GM18505 (cell line): Measurements from ENCODE around the gene DIAPH3.
"Not testable (repeated sequence)": the region's sequence is repeated elsewhere in the genome, so short reads cannot be mapped to it uniquely, and the experiment has no call there.

Source experiments
- ATAC-seq: cut with Tn5 transposase; IDR thresholded peaks from one replicate; pipeline ENCODE4 v1.9.1; 2021; ENCODE audit not compliant: unreplicated experiment
- POLR2A ChIP-seq: IDR thresholded peaks from 4 replicates; pipeline ENCODE4 v1.6.1; 2011; ENCODE audit warnings: borderline replicate concordance; ENCODE audit not compliant: insufficient read depth, insufficient read length; ENCODE audit errors: extremely low read depth

DIAPH3 gene

GRCh38 chr13:60163478-60164233, at the start of gene DIAPH3:
Gene DIAPH3 (minus strand): TSS chr13:60163928. CDS start chr13:60163766, 162 bp downstream.
- ATAC-seq = peak; percentile 99
- TF ChIP-seq POLR2A = peak; percentile 98

DNA sequence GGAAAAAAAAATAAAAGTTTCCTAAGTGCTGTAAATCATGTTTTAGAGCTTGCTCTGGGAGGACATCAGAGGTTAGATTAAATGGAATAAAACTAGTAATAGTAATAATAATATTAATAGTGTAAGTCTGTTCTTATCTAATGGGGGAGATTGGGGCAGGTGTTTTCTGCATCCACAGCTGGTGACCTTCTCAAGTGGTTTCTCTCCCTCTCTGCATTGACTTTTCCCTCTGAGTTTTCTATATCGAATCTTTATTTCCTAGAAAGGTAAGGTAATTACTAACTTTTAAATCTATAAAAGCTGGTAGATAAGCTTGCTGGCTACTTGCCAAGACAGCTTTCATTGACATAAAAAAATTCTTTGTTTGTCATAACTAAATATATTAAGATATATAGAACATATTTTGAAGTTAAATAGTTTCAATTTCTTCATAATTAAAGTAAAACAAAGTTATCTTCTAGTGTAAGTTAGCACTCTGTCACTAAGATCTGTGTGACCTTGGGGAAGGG, 49.6 kb upstream of the DIAPH3 start:
- no peak for TF ChIP-seq POLR2A
- ATAC-seq = no peak

DNA sequence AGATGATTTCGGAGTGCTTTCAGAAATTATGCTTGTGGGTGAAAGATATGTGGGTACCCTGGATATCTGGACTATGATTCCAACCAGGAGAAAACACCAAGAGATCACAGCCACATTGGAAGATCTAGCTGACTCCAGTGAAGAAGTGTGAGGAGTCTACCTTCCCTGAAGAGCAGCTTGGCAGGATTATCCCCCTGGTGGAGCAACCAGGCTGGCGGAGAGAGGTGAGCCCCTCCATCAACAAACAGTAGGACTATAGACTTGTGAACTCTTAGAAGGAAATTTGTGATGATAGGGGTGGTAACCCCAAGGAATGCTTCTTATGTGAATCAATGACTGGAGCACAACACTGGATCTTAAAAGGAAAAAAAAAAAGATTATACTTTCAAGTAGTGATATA, 47.8 kb upstream of the DIAPH3 start:
- no peak for ATAC-seq
- no peak for TF ChIP-seq POLR2A

- no peak for TF ChIP-seq POLR2A
Measured at GRCh38 chr13:60210510-60211330, 47.0 kb upstream of the DIAPH3 start.

DNA sequence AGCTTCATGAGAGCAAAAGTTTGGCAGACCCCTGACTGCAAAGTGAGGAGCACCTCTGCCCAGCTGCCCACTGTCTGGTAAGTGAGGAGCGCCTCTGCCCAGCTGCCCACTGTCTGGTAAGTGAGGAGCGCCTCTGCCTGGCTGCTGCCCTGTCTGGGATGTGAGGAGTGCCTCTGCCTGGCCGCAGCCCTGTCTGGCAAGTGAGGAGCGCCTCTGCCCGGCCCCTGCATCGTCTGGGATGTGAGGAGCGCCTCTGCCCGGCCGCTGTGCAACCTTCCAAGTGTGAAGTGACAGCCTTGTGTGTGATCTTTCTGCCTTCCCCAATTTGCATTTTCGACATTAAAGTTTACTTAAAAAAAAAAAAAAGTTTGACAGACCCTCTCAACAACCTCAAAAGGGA, 41.8 kb upstream of the DIAPH3 start:
- not testable (repeated sequence) for ATAC-seq

More at GRCh38 chr13:60210510-60211330, 47.0 kb upstream of the DIAPH3 start:
- no peak for ATAC-seq

GRCh38 chr13:60201286-60201685, 37.6 kb upstream of the DIAPH3 start:
- no peak for TF ChIP-seq POLR2A
- no peak for ATAC-seq

GRCh38 chr13:60195893-60196292, 32.2 kb upstream of the DIAPH3 start:
- ATAC-seq = not testable (repeated sequence)

DNA sequence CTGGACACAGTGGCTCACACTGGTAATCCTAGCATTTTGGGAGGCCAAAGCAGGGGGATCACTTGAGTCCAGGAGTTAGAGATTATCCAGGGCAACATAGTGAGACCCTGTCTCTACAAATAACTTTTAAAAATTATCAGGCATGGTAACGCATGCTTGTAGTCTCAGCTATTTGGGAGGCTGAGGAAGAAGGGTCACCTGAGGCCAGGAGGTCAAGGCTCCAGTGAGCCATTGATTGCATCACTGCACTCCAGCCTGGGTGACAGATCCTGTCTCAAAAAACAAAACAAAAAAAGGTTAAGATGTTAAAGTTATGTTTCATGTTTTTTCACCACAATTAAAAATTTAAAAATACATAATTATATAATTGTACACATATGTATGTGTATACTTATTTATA, 19.2 kb upstream of the DIAPH3 start:
- ATAC-seq = no peak
- TF ChIP-seq POLR2A = no peak

DNA sequence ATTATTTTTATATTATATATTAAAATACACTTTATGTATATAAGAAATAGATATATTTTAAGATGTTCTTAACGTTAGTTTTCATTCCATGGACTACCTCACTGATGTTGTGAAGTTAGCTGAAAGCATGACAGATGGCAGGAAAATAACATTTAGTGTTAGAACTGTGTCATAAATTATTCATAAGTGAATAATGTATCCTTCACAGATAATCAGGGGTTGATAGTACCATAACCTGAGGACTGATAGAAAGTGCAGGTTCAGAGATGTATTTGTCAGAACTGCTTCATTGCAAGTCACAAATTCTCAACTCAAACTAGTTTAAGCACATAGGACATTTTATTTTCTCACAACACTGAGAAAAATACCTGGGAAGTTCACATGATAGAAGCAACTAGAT, 14.6 kb upstream of the DIAPH3 start:
- no peak for TF ChIP-seq POLR2A
- no peak for ATAC-seq

GRCh38 chr13:60175571-60175970, 11.8 kb upstream of the DIAPH3 start:
- ATAC-seq = no peak
- no peak for TF ChIP-seq POLR2A

DNA sequence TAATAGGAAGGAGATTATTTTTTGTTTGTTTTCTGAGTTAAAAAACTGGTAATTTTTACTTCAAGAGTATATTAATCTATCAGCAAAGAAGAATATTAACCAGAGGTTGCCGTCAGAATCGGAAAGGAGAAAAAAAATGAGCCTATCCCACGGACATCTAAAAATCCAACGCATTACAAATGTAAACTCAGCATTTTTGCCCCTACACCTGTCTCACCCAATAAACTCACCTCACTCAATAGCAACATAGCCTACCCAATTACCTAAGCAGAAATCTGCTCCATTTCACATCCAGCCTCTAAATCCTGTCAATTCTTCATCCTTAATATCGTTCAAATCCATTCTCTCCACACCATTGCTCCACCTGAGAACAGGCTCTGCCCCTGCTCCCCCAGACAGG, 10.4 kb upstream of the DIAPH3 start:
- TF ChIP-seq POLR2A = no peak
- no peak for ATAC-seq

DNA sequence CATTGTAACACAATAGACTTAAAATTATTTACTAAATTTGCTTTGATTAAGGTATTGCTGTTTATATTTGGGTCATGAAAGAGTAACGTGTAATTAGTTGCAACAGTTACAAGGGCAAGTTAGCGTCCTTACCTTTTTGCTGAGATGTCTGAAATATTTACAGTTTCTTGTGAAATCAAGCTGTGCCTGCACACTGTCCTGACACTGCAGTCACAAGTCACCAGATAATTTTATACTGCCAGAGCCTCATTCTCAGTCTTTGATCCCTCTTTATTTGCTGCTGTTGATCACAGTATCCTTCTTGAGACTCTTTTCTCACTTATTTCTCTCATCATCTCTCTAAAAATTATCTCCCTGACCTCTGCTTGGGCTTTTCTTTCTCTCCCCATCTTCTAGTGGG, 8.4 kb upstream of the DIAPH3 start:
- ATAC-seq = no peak
- TF ChIP-seq POLR2A = no peak

DNA sequence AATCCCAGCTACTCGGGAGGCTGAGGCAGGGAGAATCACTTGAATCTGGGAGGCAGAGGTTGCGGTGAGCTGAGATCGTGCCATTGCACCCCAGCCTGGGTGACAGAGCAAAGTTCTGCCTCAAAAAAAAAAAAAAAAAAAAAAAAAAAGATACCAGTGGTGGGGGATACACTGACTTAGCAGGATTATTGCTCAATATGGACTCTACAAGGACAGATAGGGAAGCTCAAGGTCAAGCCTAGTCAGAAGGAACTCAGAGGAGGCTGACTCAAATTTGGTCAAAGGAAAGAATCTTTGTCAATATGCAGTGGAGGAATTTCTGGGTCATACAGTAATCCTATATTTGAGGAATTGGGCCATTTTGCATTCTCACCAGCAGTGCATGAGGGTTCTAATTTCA, 6.7 kb upstream of the DIAPH3 start:
- ATAC-seq = no peak
- TF ChIP-seq POLR2A = no peak
